CD4-positive, alpha-beta T cell treated with Interleukin-17A for 1 hour (primary cell): ENCODE data around the gene ARHGAP24.

Experiments
- DNase-seq: peaks from one replicate; pipeline ENCODE4 v3.0.0-alpha.2; 2020

The ARHGAP24 gene

GRCh38 chr4:85591406-85592098, 116.6 kb downstream of the ARHGAP24 start:
- no peak for DNase-seq

GRCh38 chr4:85595098-85595775, 120.3 kb downstream of the ARHGAP24 start:
- no peak for DNase-seq

GRCh38 chr4:85595796-85596559, 121.0 kb downstream of the ARHGAP24 start:
- no peak for DNase-seq

GRCh38 chr4:85598936-85599335, 124.0 kb downstream of the ARHGAP24 start:
- no peak for DNase-seq

- DNase-seq = no peak
Observed at GRCh38 chr4:85600501-85600900, 125.6 kb downstream of the ARHGAP24 start.

GRCh38 chr4:85603437-85604336, 128.7 kb downstream of the ARHGAP24 start:
- no peak for DNase-seq

GRCh38 chr4:85606505-85606904, 131.6 kb downstream of the ARHGAP24 start:
- DNase-seq = no peak

GRCh38 chr4:85607624-85608023, 132.7 kb downstream of the ARHGAP24 start:
- DNase-seq = no peak

- DNase-seq = no peak
Observed at GRCh38 chr4:85610450-85610849, 135.5 kb downstream of the ARHGAP24 start.

- DNase-seq = no peak
Observed at GRCh38 chr4:85611661-85612060, 136.7 kb downstream of the ARHGAP24 start.

GRCh38 chr4:85613901-85614300, 139.0 kb downstream of the ARHGAP24 start:
- DNase-seq = no peak

- DNase-seq = no peak
Observed at GRCh38 chr4:85615952-85616351, 141.0 kb downstream of the ARHGAP24 start.

GRCh38 chr4:85617202-85617601, 142.3 kb downstream of the ARHGAP24 start:
- no peak for DNase-seq

- no peak for DNase-seq
Observed at GRCh38 chr4:85632981-85633380, 158.0 kb downstream of the ARHGAP24 start.

- no peak for DNase-seq
Observed at GRCh38 chr4:85637778-85638177, 162.8 kb downstream of the ARHGAP24 start.

- DNase-seq = no peak
Observed at GRCh38 chr4:85639946-85640345, 165.0 kb downstream of the ARHGAP24 start.

- DNase-seq = no peak
Observed at GRCh38 chr4:85642356-85643100, 167.6 kb downstream of the ARHGAP24 start.

GRCh38 chr4:85644061-85644460, 169.1 kb downstream of the ARHGAP24 start:
- no peak for DNase-seq

GRCh38 chr4:85650908-85651307, 176.0 kb downstream of the ARHGAP24 start:
- no peak for DNase-seq

GRCh38 chr4:85656759-85657505, 182.0 kb downstream of the ARHGAP24 start:
- DNase-seq = no peak

- DNase-seq = no peak
Observed at GRCh38 chr4:85658766-85659439, 184.0 kb downstream of the ARHGAP24 start.
